ENCODE measurements around the gene FRMD5. TPM values are rescaled to one million over a fixed set of nuclear protein-coding genes. Genes with fewer than 3 reads are reported as not detected.

The FRMD5 gene
- polyA plus RNA-seq, 1 donor (not counting 4 experiments of a cell fraction or from before 2014, with no cell fraction given), result 7.3 TPM

DNA sequence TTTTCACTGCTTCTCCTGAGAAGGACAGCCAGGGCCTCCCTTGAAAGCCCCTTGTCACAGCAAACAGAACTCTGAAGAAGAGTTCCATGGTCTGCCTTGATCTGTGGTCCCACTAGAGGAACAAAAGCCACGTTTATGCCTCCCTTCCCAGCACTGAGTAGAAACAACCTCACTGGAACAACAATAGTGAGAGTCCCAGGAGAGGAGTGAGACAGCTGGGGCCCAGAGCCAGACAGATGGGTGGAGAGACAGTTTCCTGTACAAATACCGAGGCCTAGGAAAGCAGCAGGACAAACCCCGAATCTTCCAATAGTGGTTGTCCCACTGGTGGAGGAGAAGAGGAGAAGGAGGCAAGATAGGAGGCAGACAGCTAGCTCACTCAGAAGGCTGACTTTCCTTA, 262.2 kb downstream of the FRMD5 start:
- Histone ChIP-seq H3K27me3 (ENCODE audit: control insufficient read depth, extremely low read depth, insufficient read depth, low read length) (no peaks in the 10 kb centered on the region), H2AFZ (ENCODE audit: control insufficient read depth, low read length) (no peak overlapping the region), H3K36me3 (ENCODE audit: control insufficient read depth in 2 of 2, extremely low read depth in 1 of 2, insufficient read depth in 2 of 2, low read length in 2 of 2) (no peaks in the 10 kb centered on the region), H3K9me1 (ENCODE audit: control insufficient read depth, extremely low read depth, insufficient read depth, low read length) (no peaks in the 10 kb centered on the region), H3K4me1 (ENCODE audit: control insufficient read depth, extremely low read depth, insufficient read depth, low read length) (peaks cover 9% of the 10 kb centered on the region), H4K20me1 (ENCODE audit: control insufficient read depth, extremely low read depth, insufficient read depth, low read length) (no peaks in the 10 kb centered on the region), H3K9me3 (ENCODE audit: control insufficient read depth, low read depth, low read length) (no peaks in the 10 kb centered on the region), H3K9ac (ENCODE audit: control insufficient read depth, extremely low read depth, insufficient read depth, low read length) (no peak overlapping the region), H3K79me2 (ENCODE audit: control insufficient read depth, insufficient read depth, low read length) (no peaks in the 10 kb centered on the region), H3K4me2 (ENCODE audit: control insufficient read depth, extremely low read depth, insufficient read depth, low read depth, low read length) (no peak overlapping the region), H3K4me3 (ENCODE audit: control insufficient read depth in 2 of 3, extremely low read depth in 1 of 3, insufficient read depth in 2 of 3, low read depth in 1 of 3, low read length in 3 of 3) (no peak overlapping the region), H3K27ac (ENCODE audit: control insufficient read depth, insufficient read depth, low read length) (no peak overlapping the region)
- DNase-seq (ENCODE audit: low read depth, low spot score) (no peak), FAIRE-seq (no peak)
- TF ChIP-seq EZH2 (IDR thresholded peaks at IDR 0.05; ENCODE audit: low read length), result no peak
- TF ChIP-seq, protein P1, sequence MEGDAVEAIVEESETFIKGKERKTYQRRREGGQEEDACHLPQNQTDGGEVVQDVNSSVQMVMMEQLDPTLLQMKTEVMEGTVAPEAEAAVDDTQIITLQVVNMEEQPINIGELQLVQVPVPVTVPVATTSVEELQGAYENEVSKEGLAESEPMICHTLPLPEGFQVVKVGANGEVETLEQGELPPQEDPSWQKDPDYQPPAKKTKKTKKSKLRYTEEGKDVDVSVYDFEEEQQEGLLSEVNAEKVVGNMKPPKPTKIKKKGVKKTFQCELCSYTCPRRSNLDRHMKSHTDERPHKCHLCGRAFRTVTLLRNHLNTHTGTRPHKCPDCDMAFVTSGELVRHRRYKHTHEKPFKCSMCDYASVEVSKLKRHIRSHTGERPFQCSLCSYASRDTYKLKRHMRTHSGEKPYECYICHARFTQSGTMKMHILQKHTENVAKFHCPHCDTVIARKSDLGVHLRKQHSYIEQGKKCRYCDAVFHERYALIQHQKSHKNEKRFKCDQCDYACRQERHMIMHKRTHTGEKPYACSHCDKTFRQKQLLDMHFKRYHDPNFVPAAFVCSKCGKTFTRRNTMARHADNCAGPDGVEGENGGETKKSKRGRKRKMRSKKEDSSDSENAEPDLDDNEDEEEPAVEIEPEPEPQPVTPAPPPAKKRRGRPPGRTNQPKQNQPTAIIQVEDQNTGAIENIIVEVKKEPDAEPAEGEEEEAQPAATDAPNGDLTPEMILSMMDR (optimal IDR thresholded peaks at IDR 0.05 in 1 of 3, IDR thresholded peaks at IDR 0.05 in 1 of 3, conservative IDR thresholded peaks at IDR 0.05 in 1 of 3; ENCODE audit: extremely low read depth in 1 of 3, insufficient read depth in 2 of 3, low read length in 3 of 3), result no peak
- dilution Hi-C loops (cut with MboI; ENCODE audit: extremely low pct_ligation_motif_present, low sequenced_read_pairs), result no loop called here

DNA sequence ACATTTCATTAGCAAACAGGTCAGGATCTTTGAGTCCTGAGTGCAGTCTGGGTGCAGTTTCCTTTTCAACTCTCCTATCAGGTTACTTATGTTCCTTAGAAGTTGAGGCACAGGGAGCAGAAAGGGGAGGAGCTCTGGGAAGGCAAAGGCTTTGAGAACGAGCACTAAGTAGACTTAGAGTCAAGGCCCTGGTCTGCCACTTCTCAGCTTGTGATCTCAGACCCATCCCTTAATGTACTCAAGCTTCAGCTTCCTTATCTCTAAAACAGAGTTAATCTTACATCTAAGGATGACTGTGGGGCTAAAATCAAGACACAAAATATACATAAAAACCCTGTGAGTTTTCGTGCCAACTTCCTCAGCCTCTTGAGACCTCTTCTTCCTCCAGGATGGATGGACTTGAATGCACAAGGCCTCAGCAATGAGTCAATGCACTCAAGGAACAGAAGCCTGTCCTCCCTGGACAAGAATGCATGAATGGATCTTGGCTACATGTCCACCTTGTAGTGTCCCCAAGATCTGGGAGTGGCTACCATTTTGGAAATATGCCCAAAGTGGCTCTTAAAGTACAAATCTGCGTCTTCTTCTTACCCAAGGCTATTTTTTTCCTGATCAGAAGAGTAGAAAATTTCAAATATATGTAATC, 263.2 kb downstream of the FRMD5 start:
- Histone ChIP-seq H3K9me3 (ENCODE audit: control insufficient read depth, low read depth, low read length) (no peaks in the 10 kb centered on the region), H3K9me1 (ENCODE audit: control insufficient read depth, extremely low read depth, insufficient read depth, low read length) (no peaks in the 10 kb centered on the region), H3K27me3 (ENCODE audit: control insufficient read depth, extremely low read depth, insufficient read depth, low read length) (no peaks in the 10 kb centered on the region), H2AFZ (ENCODE audit: control insufficient read depth, low read length) (no peak overlapping the region), H4K20me1 (ENCODE audit: control insufficient read depth, extremely low read depth, insufficient read depth, low read length) (no peaks in the 10 kb centered on the region), H3K79me2 (ENCODE audit: control insufficient read depth, insufficient read depth, low read length) (no peaks in the 10 kb centered on the region), H3K36me3 (ENCODE audit: control insufficient read depth in 2 of 2, extremely low read depth in 1 of 2, insufficient read depth in 2 of 2, low read length in 2 of 2) (no peaks in the 10 kb centered on the region), H3K4me3 (ENCODE audit: control insufficient read depth in 2 of 3, extremely low read depth in 1 of 3, insufficient read depth in 2 of 3, low read depth in 1 of 3, low read length in 3 of 3) (no peak overlapping the region), H3K4me1 (ENCODE audit: control insufficient read depth, extremely low read depth, insufficient read depth, low read length) (peaks cover 10% of the 10 kb centered on the region), H3K9ac (ENCODE audit: control insufficient read depth, extremely low read depth, insufficient read depth, low read length) (no peak overlapping the region), H3K4me2 (ENCODE audit: control insufficient read depth, extremely low read depth, insufficient read depth, low read depth, low read length) (no peak overlapping the region), H3K27ac (ENCODE audit: control insufficient read depth, insufficient read depth, low read length) (no peak overlapping the region)
- TF ChIP-seq, protein P1 (optimal IDR thresholded peaks at IDR 0.05 in 1 of 3, IDR thresholded peaks at IDR 0.05 in 1 of 3, conservative IDR thresholded peaks at IDR 0.05 in 1 of 3; ENCODE audit: extremely low read depth in 1 of 3, insufficient read depth in 2 of 3, low read length in 3 of 3), result no peak
- no peak for TF ChIP-seq EZH2 (IDR thresholded peaks at IDR 0.05; ENCODE audit: low read length)
- FAIRE-seq, result no peak
- dilution Hi-C loops (cut with MboI; ENCODE audit: extremely low pct_ligation_motif_present, low sequenced_read_pairs), result no loop called here
- DNase-seq (ENCODE audit: low read depth, low spot score), result no peak

All from keratinocyte (primary cell).